Measurements from ENCODE around the gene ALDH1A2. TPM values are rescaled to one million over a fixed set of nuclear protein-coding genes. Genes with fewer than 3 reads are reported as not detected.

ALDH1A2 gene
- total RNA-seq, 1 experiment from 2014 or later = 1.5 TPM

- Histone ChIP-seq H3K27me3 (replicated peaks; ENCODE audit: insufficient read depth, low read depth, low read length, poor library complexity) (no peaks in the 10 kb centered on the region), H3K9me3 (ENCODE audit: low read depth, low read length, poor library complexity, severe bottlenecking) (no peaks in the 10 kb centered on the region), H3K27ac (ENCODE audit: low read depth, low read length, poor library complexity, severe bottlenecking) (no peak overlapping the region), H3K36me3 (ENCODE audit: insufficient read depth, low read length, poor library complexity, severe bottlenecking) (no peaks in the 10 kb centered on the region), H3K4me3 (ENCODE audit: low read depth, low read length, poor library complexity, severe bottlenecking) (no peak overlapping the region), H3K4me1 (ENCODE audit: insufficient read depth, low read length, poor library complexity, severe bottlenecking) (peaks cover 14% of the 10 kb centered on the region)
- CTCF ChIA-PET = no interaction called here
- TF ChIP-seq EZH2 (IDR thresholded peaks at IDR 0.05; ENCODE audit: borderline replicate concordance, low read depth, low read length, poor library complexity, severe bottlenecking) = no peak
- TF ChIP-seq CTCF (conservative IDR thresholded peaks at IDR 0.05; ENCODE audit: low read depth, low read length) = no peak
- no TSS peak for BruUV-seq (replicated peaks)
- intact Hi-C loops (cut with micrococcal nuclease; ENCODE audit: unreplicated experiment) = no loop called here
- POLR2A ChIA-PET (ENCODE audit: low non-redundant PET) = no interaction called here
- no peak for DNase-seq (ENCODE audit: low spot score)
Observed at GRCh38 chr15:58039079-58040035, 26.2 kb downstream of the ALDH1A2 start.

GRCh38 chr15:58038426-58039078 is 27.0 kb downstream of the ALDH1A2 start:
- DNase-seq (ENCODE audit: low spot score) = peak; percentile 35

More at GRCh38 chr15:58038426-58039078, 27.0 kb downstream of the ALDH1A2 start:
- Histone ChIP-seq H3K36me3 (ENCODE audit: insufficient read depth, low read length, poor library complexity, severe bottlenecking) (no peaks in the 10 kb centered on the region), H3K9me3 (ENCODE audit: low read depth, low read length, poor library complexity, severe bottlenecking) (no peaks in the 10 kb centered on the region), H3K4me1 (ENCODE audit: insufficient read depth, low read length, poor library complexity, severe bottlenecking) (peaks cover 14% of the 10 kb centered on the region), H3K27me3 (replicated peaks; ENCODE audit: insufficient read depth, low read depth, low read length, poor library complexity) (no peaks in the 10 kb centered on the region), H3K4me3 (ENCODE audit: low read depth, low read length, poor library complexity, severe bottlenecking) (no peak overlapping the region), H3K27ac (ENCODE audit: low read depth, low read length, poor library complexity, severe bottlenecking) (no peak overlapping the region)
- TF ChIP-seq EZH2 (IDR thresholded peaks at IDR 0.05; ENCODE audit: borderline replicate concordance, low read depth, low read length, poor library complexity, severe bottlenecking) (no peak), CTCF (conservative IDR thresholded peaks at IDR 0.05; ENCODE audit: low read depth, low read length) (no peak)
- POLR2A ChIA-PET (ENCODE audit: low non-redundant PET) = no interaction called here
- no TSS peak for BruUV-seq (replicated peaks)
- intact Hi-C loops (cut with micrococcal nuclease; ENCODE audit: unreplicated experiment) = no loop called here
- CTCF ChIA-PET = no interaction called here
